CD4-positive, alpha-beta T cell treated with Interferon alpha-2 for 1 hour (primary cell): Measurements from ENCODE around the gene LRRC43.
"Not testable (repeated sequence)": the region's sequence is repeated elsewhere in the genome, so short reads cannot be mapped to it uniquely, and the experiment has no call there.

Experiments used
- DNase-seq, 2 donors: peaks; one replicate each; pipeline ENCODE4 v3.0.0-alpha.2; 2020 to 2022

Gene LRRC43

GRCh38 chr12:122158700-122159285, 24.1 kb upstream of the LRRC43 start:
- DNase-seq = no peak

- DNase-seq = no peak
These were observed 23.0 kb upstream of the LRRC43 start for GRCh38 chr12:122159882-122160281.

GRCh38 chr12:122160761-122161160, 22.2 kb upstream of the LRRC43 start:
- no peak for DNase-seq

GRCh38 chr12:122161682-122162081, 21.2 kb upstream of the LRRC43 start:
- peak; percentile 16 to 53 for DNase-seq

GRCh38 chr12:122162976-122163375, 19.9 kb upstream of the LRRC43 start:
- DNase-seq = no peak

GRCh38 chr12:122166422-122167349, 16.2 kb upstream of the LRRC43 start:
- DNase-seq = peak in 1 of 2 donors; percentile 30

GRCh38 chr12:122167356-122167925, 15.5 kb upstream of the LRRC43 start:
- no peak for DNase-seq

GRCh38 chr12:122168492-122168891, 14.4 kb upstream of the LRRC43 start:
- no peak for DNase-seq

GRCh38 chr12:122171399-122171798, 11.5 kb upstream of the LRRC43 start:
- no peak for DNase-seq

- DNase-seq = no peak
These were observed 10.5 kb upstream of the LRRC43 start for GRCh38 chr12:122172262-122172939.

GRCh38 chr12:122174155-122174845, 8.6 kb upstream of the LRRC43 start, which contains the start of gene IL31:
Gene IL31, minus strand, starts transcription at chr12:122174221. Its CDS starts 49 bp downstream, at chr12:122174172.
- no peak for DNase-seq

- not testable (repeated sequence) for DNase-seq
These were observed 6.5 kb upstream of the LRRC43 start for GRCh38 chr12:122176473-122176872.

- no peak for DNase-seq
These were observed 641 bp downstream of the LRRC43 start for GRCh38 chr12:122183588-122183940.

GRCh38 chr12:122184517-122184916, 1.6 kb downstream of the LRRC43 start:
- peak in 1 of 2 donors; percentile 18 for DNase-seq

- no peak for DNase-seq
These were observed 2.2 kb downstream of the LRRC43 start for GRCh38 chr12:122185079-122185478.

GRCh38 chr12:122185494-122186082, 2.7 kb downstream of the LRRC43 start:
- DNase-seq = no peak

GRCh38 chr12:122187466-122187865, 4.5 kb downstream of the LRRC43 start:
- DNase-seq = no peak

GRCh38 chr12:122189626-122190475, 6.9 kb downstream of the LRRC43 start:
- no peak for DNase-seq

- DNase-seq = peak; percentile 67 to 74
These were observed 8.1 kb downstream of the LRRC43 start for GRCh38 chr12:122190842-122191668.

GRCh38 chr12:122192441-122192840, 9.5 kb downstream of the LRRC43 start:
- no peak for DNase-seq
